HG03558 (cell line): ENCODE data around the gene SERPINA7.
"Not testable (repeated sequence)": the region's sequence is repeated elsewhere in the genome, so short reads cannot be mapped to it uniquely, and the experiment has no call there.

ENCODE experiments used
- ATAC-seq: cut with Tn5 transposase; IDR thresholded peaks from one replicate; pipeline ENCODE4 v1.9.1; 2021; ENCODE audit warnings: moderate number of reproducible peaks; ENCODE audit not compliant: unreplicated experiment; ENCODE audit errors: extremely low read depth

Gene SERPINA7

GRCh38 chrX:106038625-106039024 is at the start of gene SERPINA7:
Gene SERPINA7 (minus strand): TSS chrX:106038727. CDS start chrX:106037058, 1,669 bp downstream.
- ATAC-seq: no peak

GRCh38 chrX:106069048-106069447 is 30.5 kb upstream of the SERPINA7 start:
- no peak for ATAC-seq

- ATAC-seq: no peak
Observed at GRCh38 chrX:106050054-106050453, 11.5 kb upstream of the SERPINA7 start.

GRCh38 chrX:106042296-106042695 is 3.8 kb upstream of the SERPINA7 start:
- no peak for ATAC-seq

GRCh38 chrX:106040861-106041260 is 2.3 kb upstream of the SERPINA7 start:
- no peak for ATAC-seq

- no peak for ATAC-seq
Observed at GRCh38 chrX:106039920-106040319, 1.4 kb upstream of the SERPINA7 start.

GRCh38 chrX:106037835-106038473 is 573 bp downstream of the SERPINA7 start:
- no peak for ATAC-seq

GRCh38 chrX:106036716-106037115 is 1.8 kb downstream of the SERPINA7 start:
- ATAC-seq: no peak

GRCh38 chrX:106035064-106035463 is 3.5 kb downstream of the SERPINA7 start:
- no peak for ATAC-seq

- no peak for ATAC-seq
Observed at GRCh38 chrX:106023947-106024346, 14.6 kb downstream of the SERPINA7 start.

GRCh38 chrX:106022238-106022637 is 16.3 kb downstream of the SERPINA7 start:
- no peak for ATAC-seq

- ATAC-seq: no peak
Observed at GRCh38 chrX:106014119-106014775, 24.3 kb downstream of the SERPINA7 start.

- no peak for ATAC-seq
Observed at GRCh38 chrX:106009145-106009544, 29.4 kb downstream of the SERPINA7 start.

GRCh38 chrX:106007815-106008214 is 30.7 kb downstream of the SERPINA7 start:
- ATAC-seq: no peak

GRCh38 chrX:106005684-106006083 is 32.8 kb downstream of the SERPINA7 start:
- ATAC-seq: no peak

- not testable (repeated sequence) for ATAC-seq
Observed at GRCh38 chrX:106000609-106001008, 37.9 kb downstream of the SERPINA7 start.

- no peak for ATAC-seq
Observed at GRCh38 chrX:106000203-106000602, 38.3 kb downstream of the SERPINA7 start.

GRCh38 chrX:105999294-105999693 is 39.2 kb downstream of the SERPINA7 start:
- no peak for ATAC-seq

GRCh38 chrX:105988487-105988886 is 50.0 kb downstream of the SERPINA7 start:
- ATAC-seq: not testable (repeated sequence)
